ENCODE measurements around the gene AK9.

GRCh38 chr6:109686566-109687265, 4.3 kb downstream of the AK9 start:
- TF ChIP-seq CTCF (IDR thresholded peaks at IDR 0.05; ENCODE audit: control extremely low read depth in 1 of 3, insufficient read depth in 1 of 3, low read depth in 1 of 3, low read length in 3 of 3) (no peak), JUND (IDR thresholded peaks at IDR 0.05; ENCODE audit: low read length) (no peak), KDM1A (IDR thresholded peaks at IDR 0.05; ENCODE audit: borderline replicate concordance, low read length) (no peak), POLR2AphosphoS5 (IDR thresholded peaks at IDR 0.05; ENCODE audit: low read depth, low read length) (no peak), EZH2 (IDR thresholded peaks at IDR 0.05; ENCODE audit: low read depth, low read length, severe bottlenecking) (no peak), RBBP5 (IDR thresholded peaks at IDR 0.05; ENCODE audit: borderline replicate concordance, low read depth, low read length) (no peak)
- TF ChIP-seq, protein P1, sequence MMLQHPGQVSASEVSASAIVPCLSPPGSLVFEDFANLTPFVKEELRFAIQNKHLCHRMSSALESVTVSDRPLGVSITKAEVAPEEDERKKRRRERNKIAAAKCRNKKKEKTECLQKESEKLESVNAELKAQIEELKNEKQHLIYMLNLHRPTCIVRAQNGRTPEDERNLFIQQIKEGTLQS (IDR thresholded peaks at IDR 0.05; ENCODE audit: insufficient read depth, low read depth, low read length), result no peak
